Heart right ventricle (tissue), 16 donors: Measurements from ENCODE around the gene ACTN1. TPM values are rescaled to one million over a fixed set of nuclear protein-coding genes. Genes with fewer than 3 reads are reported as not detected.

Experiments
- ATAC-seq, 8 donors: fragments of 200-7000 bp; cut with Tn5 transposase; one replicate each; pipeline ENCODE4 v1.9.1; 2020; ENCODE audit warnings: mild to moderate bottlenecking in 8 of 8, moderate library complexity in 8 of 8, moderate number of reproducible peaks in 1 of 8
- DNase-seq, 2 donors: peaks; one replicate each; pipeline ENCODE4 v3.0.0-alpha.2; 2020
- H3K27ac ChIP-seq, 10 donors: fragments of 200-600 bp; sonication (generic) in 2 of 10; one replicate each; pipeline versions ENCODE4 v1.5.0 to v1.8.0; 2020 to 2022; ENCODE audit warnings: mild to moderate bottlenecking in 3 of 10
- H3K27me3 ChIP-seq, 7 donors: fragments of 200-600 bp; one replicate each; pipeline ENCODE4 v1.8.0; 2021 to 2022; ENCODE audit warnings: mild to moderate bottlenecking in 2 of 7
- H3K36me3 ChIP-seq, 9 donors: fragments of 200-600 bp; sonication (generic) in 1 of 9; one replicate each; pipeline versions ENCODE4 v1.5.0 to v1.8.0; 2020 to 2022; ENCODE audit warnings: mild to moderate bottlenecking in 2 of 9
- H3K4me1 ChIP-seq, 9 donors: fragments of 200-600 bp; sonication (generic) in 1 of 9; one replicate each; pipeline versions ENCODE4 v1.5.0 to v1.8.0; 2020 to 2022; ENCODE audit warnings: mild to moderate bottlenecking in 4 of 9
- H3K4me3 ChIP-seq, 10 donors: fragments of 200-600 bp; sonication (generic) in 2 of 10; one replicate each; pipeline versions ENCODE4 v1.5.0 to v1.8.0; 2020 to 2022; ENCODE audit warnings: mild to moderate bottlenecking in 7 of 10, moderate library complexity in 2 of 10
- H3K9me3 ChIP-seq, 11 donors: fragments of 200-600 bp in 10 of 11; sonication (generic) in 2 of 11; one replicate each; pipeline versions ENCODE4 v1.5.0 to v1.8.0; 2013 to 2022; ENCODE audit warnings: mild to moderate bottlenecking in 2 of 11, control low read depth in 1 of 11, moderate library complexity in 1 of 11
- WGBS, 2 donors: extraction: QIAGEN DNeasy Blood & Tissue Kit; methylation state at CpG; one replicate each; pipeline ENCODE4 v1.1.7; 2013; ENCODE audit warnings: inconsistent platforms in 1 of 2; 5-methylcytosine and 5-hydroxymethylcytosine counted together
- intact Hi-C, 10 donors: fragments of 100-400 bp; cut with DNase I; formaldehyde crosslinking; loops; one replicate each; pipeline versions ENCODE4 v1.11.1 to v1.14.2; 2022
- polyA plus RNA-seq, 2 donors: library from polyadenylated mRNA; stranded (reverse); fragments of 200-250 nt; gene quantifications; one replicate each; pipeline ENCODE4 v1.2.3, GENCODE V29; 2013
- total RNA-seq, 10 donors: library from RNA; stranded (reverse); fragmentation: NEBNext Ultra II Directional in 3 of 10; extraction: Animal tissue kit (Norgen Biotek cat#: 25700) in 3 of 10; gene quantifications; one replicate each; pipeline versions ENCODE4 v1.2.1 to v1.2.4, GENCODE V29; 2021 to 2023
- TF ChIP-seq, protein P1 (sequence below), 9 donors: fragments of 200-600 bp; sonication (generic) in 2 of 9; IDR thresholded peaks; one replicate each; pipeline versions ENCODE4 v1.5.0 to v1.8.0; 2021 to 2022; ENCODE audit warnings: antibody characterized with exemption in 9 of 9, mild to moderate bottlenecking in 5 of 9, moderate library complexity in 1 of 9
- donor health status: Arrhythmogenic right ventricular cardiomyopathy.
- donor health status: ischemic (EF 13 %, LVEDD 7.1; RV severe dilation, severe dysfunction).
- donor health status: healthy with polysubstance abuse.
- donor health status: DM: no; HTN: yes; CAD: no.
- donor health status: DM: no; HTN: no; CAD: no.
- donor health status: ischemic (EF 25% LVEDD 6.9; RV normal size, moderate dysfunction).
- donor health status: ischemic (EF 25% LVEDD 5.7; RV mildly dilated, moderate dysfunction).
- donor health status: healthy.
- donor health status: DM: yes; HTN: yes; CAD: no.
- donor health status: Ischemic cardiomyopathy.
- donor health status: ischemic (EF 35%, LVEDD 5.7; RV mildly dilated, moderate dysfunction).
- donor health status: nonischemic (EF 11% LVEDD 7.7; RV severe dilation, severe dysfunction).
- donor health status: DM: yes; HTN: yes; CAD: no.
- donor health status: PGD.
- donor health status: ischemic (EF 29% LVEDD 5.4; RV normal size, mild dysfunction).
- donor health status: nonischemic (EF 23%, LVEDD 6.1; RV moderate dilation, normal function).

Gene ACTN1
- total and polyA plus RNA-seq, 12 donors: 67.2 to 235 (median 104) TPM

DNA sequence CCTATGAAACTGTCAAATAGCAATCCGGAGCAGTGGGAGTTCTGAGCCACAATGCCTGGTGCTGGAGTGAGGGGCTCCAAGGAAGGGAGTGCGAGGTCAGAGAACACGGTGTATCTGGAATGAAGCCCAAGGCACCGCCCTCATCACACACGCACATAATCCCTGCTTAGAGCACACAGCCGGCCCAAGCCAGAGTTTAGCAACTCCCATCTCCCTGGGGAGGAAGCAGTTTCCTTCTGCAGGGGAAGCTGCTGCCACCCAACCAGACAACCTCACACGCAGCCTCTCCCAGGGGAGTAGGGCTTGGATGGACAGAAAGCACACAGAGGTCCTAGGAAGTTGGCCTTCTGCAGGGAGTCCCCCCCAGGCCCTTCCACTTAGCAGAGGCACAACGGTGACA lies 31.3 kb downstream of the ACTN1 start:
- intact Hi-C loops: no loop called here
- DNase-seq: peak; percentile 74 to 86
- 5 to 6% methylated on average over 8 of the region's 8 CpGs for WGBS, 2 donors
- H3K36me3 ChIP-seq: peaks cover 0 to 4% (median 0%) of the 10 kb centered on the region in 9 donors
- H3K27ac ChIP-seq: peak overlapping the region; percentile 48 to 94 (median 84)
- TF ChIP-seq, protein P1, sequence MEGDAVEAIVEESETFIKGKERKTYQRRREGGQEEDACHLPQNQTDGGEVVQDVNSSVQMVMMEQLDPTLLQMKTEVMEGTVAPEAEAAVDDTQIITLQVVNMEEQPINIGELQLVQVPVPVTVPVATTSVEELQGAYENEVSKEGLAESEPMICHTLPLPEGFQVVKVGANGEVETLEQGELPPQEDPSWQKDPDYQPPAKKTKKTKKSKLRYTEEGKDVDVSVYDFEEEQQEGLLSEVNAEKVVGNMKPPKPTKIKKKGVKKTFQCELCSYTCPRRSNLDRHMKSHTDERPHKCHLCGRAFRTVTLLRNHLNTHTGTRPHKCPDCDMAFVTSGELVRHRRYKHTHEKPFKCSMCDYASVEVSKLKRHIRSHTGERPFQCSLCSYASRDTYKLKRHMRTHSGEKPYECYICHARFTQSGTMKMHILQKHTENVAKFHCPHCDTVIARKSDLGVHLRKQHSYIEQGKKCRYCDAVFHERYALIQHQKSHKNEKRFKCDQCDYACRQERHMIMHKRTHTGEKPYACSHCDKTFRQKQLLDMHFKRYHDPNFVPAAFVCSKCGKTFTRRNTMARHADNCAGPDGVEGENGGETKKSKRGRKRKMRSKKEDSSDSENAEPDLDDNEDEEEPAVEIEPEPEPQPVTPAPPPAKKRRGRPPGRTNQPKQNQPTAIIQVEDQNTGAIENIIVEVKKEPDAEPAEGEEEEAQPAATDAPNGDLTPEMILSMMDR (IDR thresholded peaks at IDR 0.05): no peak
- peak; percentile 34 to 82 (median 64) for ATAC-seq
- H3K9me3 ChIP-seq: no peaks in the 10 kb centered on the region
- no peaks in the 10 kb centered on the region for H3K27me3 ChIP-seq
- H3K4me1 ChIP-seq: peaks cover 65 to 100% (median 97%) of the 10 kb centered on the region in 9 donors
- H3K4me3 ChIP-seq: peak overlapping the region in 4 of 10 donors; percentile 3 to 20 (median 9)

DNA sequence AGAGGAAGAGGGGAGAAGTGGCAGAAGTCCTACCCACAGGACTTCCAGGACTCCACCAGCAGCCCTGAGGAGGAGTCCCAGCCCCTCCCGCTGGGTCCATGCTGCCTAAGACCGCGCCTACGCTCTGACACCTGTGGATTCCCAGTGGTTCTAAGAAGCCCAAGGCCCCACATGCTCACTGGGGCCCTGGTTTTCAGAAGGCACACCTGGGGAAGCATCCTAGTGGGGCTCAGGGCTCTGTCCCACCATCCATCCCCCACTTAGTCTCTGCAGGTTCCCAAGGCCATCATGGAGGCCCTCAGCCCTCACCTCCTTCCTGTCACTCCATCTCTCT lies 32.6 kb downstream of the ACTN1 start:
- DNase-seq (no peak), ATAC-seq (no peak)
- TF ChIP-seq, protein P1 (IDR thresholded peaks at IDR 0.05): no peak
- intact Hi-C loops: no loop called here
- Histone ChIP-seq H3K9me3 (no peaks in the 10 kb centered on the region), H3K27ac (peak overlapping the region in 6 of 10 donors; percentile 32 to 94 (median 88)), H3K4me1 (peaks cover 60 to 100% (median 97%) of the 10 kb centered on the region in 9 donors), H3K4me3 (no peak overlapping the region), H3K36me3 (peaks cover 0 to 11% (median 0%) of the 10 kb centered on the region in 9 donors), H3K27me3 (no peaks in the 10 kb centered on the region)
- WGBS, 2 donors: 98% methylated on average over 4 of the region's 4 CpGs

DNA sequence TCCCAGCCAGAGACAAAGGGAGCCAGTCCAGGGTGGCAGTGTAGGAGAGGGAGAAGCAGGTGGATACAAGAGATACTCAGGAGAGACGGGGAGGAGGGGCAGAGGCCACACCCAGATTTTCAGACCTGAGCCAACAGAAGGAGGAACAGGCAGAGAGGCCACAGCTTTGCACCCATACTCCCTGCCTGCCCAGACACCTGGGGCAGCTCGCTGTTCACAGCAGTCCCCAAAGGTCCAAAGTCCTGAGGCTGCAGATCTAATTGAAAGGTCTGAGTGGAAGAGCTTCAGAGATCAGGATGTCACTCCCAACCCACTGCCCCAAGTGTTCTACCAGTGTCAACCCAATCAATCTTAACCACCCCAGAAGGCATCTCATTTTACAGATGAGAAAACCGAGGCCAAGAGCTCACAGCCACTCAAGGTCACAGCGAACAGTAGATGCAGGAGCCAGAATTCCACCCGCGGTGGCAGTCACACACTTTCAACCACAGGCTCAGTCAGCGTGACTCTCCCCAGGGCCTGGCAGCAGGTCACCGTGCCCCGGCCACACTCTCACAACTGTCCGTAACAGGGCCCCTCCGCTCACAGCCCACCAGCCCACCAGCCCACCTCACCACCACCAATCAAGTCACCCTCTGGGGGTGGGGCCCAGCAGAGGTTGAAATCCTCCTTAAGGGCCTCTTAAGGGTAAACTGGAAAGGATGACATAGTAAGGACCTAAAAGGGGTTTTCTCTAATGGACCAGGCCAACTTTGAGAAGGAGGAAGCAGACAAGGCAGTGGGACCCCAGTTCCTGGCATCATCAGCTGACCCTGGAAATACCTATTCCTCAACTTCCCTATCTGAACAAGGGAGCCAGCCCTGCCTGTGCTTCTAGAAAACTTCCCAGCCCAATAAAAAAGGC lies 33.3 kb downstream of the ACTN1 start:
- DNase-seq (no peak), ATAC-seq (no peak)
- Histone ChIP-seq H3K9me3 (no peaks in the 10 kb centered on the region), H3K4me3 (no peak overlapping the region), H3K27me3 (no peaks in the 10 kb centered on the region), H3K27ac (peak overlapping the region in 6 of 10 donors; percentile 32 to 94 (median 88)), H3K36me3 (peaks cover 0 to 11% (median 0%) of the 10 kb centered on the region in 9 donors), H3K4me1 (peaks cover 57 to 100% (median 97%) of the 10 kb centered on the region in 9 donors)
- intact Hi-C loops: no loop called here
- WGBS, 2 donors: 79 to 85% methylated on average over 11 of the region's 11 CpGs
- TF ChIP-seq, protein P1 (IDR thresholded peaks at IDR 0.05): no peak

DNA sequence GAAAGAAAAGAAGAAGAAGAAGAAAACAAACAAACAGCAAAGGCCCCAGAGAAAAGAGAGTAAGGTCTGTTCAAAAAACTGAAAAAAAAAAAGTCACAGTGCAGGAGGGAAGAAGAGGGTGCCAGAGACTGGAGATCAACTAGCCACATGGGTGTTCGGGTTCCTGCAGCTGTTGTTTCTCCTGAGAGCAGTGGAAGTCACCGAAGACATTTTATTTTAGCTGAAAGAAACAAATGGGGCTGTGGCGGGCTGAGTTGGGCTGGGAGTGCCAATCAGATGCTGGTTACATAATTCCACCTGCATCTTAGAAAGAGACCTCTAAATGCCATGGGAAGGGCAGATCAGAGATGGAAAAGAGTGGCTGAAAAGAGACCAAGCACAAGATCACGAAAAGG lies 33.9 kb downstream of the ACTN1 start:
- peaks cover 63 to 100% (median 98%) of the 10 kb centered on the region in 9 donors for H3K4me1 ChIP-seq
- peaks cover 0 to 11% (median 0%) of the 10 kb centered on the region in 9 donors for H3K36me3 ChIP-seq
- peak overlapping the region in 5 of 10 donors; percentile 39 to 94 (median 85) for H3K27ac ChIP-seq
- no peaks in the 10 kb centered on the region for H3K9me3 ChIP-seq
- TF ChIP-seq, protein P1 (IDR thresholded peaks at IDR 0.05): no peak
- ATAC-seq: no peak
- WGBS, 2 donors: 56 to 68% methylated on average over 4 of the region's 4 CpGs
- H3K4me3 ChIP-seq: no peak overlapping the region
- intact Hi-C loops: no loop called here
- no peak for DNase-seq
- H3K27me3 ChIP-seq: no peaks in the 10 kb centered on the region
